Activated naive CD8-positive, alpha-beta T cell (primary cell): ENCODE results near the gene UBFD1.
A peak's percentile ranks its signal among the peaks of the same experiment; 100 is the strongest.
"Not testable (repeated sequence)": the region's sequence is repeated elsewhere in the genome, so short reads cannot be mapped to it uniquely, and the experiment has no call there.

ENCODE experiments used
- H3K27ac Mint-ChIP-seq: one replicate; pipeline ENCODE4 v1.8.0; 2021; ENCODE audit warnings: mixed read lengths
- H3K27me3 Mint-ChIP-seq: one replicate; pipeline ENCODE4 v1.8.0; 2021; ENCODE audit warnings: mixed read lengths
- H3K36me3 Mint-ChIP-seq: one replicate; pipeline ENCODE4 v1.8.0; 2021; ENCODE audit warnings: mixed read lengths
- H3K4me1 Mint-ChIP-seq: one replicate; pipeline ENCODE4 v1.8.0; 2021; ENCODE audit warnings: low read depth, mixed read lengths
- H3K4me3 Mint-ChIP-seq: one replicate; pipeline ENCODE4 v1.8.0; 2021; ENCODE audit warnings: mild to moderate bottlenecking, mixed read lengths
- H3K9me3 Mint-ChIP-seq: one replicate; pipeline ENCODE4 v1.8.0; 2021; ENCODE audit warnings: low read depth, mixed read lengths

UBFD1 gene

DNA sequence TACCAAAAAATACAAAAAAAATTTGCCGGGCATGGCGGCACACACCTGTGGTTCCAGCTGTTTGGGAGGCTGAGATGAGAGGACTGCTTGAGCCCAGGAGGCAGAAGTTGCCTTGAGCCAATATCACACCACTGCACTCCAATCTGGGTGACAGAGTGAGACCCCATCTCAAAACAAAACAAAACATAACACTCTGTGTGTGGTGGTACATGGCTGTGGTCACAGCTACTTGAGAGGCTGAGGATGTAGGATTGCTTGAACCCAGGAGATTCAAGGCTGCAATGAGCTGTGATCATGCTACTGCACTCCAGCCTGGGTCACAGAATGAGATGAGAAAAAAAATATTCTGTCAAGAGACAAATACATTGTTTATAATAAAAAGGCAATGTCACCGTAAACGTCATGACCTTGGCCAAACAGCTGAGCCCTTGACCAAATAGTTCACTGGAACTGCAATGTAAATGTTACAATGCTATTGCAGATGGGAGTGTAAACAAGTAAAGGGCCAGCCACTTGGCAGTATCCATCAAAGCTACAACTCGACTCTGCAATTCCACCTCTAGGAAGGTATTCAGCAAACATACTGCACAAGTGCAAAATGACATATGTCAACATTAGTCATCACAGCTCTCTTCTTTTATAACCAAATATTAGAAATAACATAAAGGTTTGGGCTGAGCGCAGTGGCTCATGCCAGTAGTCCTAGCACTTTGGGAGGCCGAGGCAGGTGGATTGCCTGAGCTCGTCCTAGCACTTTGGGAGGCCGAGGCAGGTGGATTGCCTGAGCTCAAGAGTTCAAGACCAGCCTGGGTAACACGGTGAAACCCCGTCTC, 17.3 kb upstream of the UBFD1 start:
- no peaks in the 10 kb centered on the region for H3K27me3 Mint-ChIP-seq
- H3K9me3 Mint-ChIP-seq: no peaks in the 10 kb centered on the region
- peaks cover 5% of the 10 kb centered on the region for H3K36me3 Mint-ChIP-seq
- no peak overlapping the region for H3K27ac Mint-ChIP-seq
- no peak overlapping the region for H3K4me3 Mint-ChIP-seq
- peaks cover 5% of the 10 kb centered on the region for H3K4me1 Mint-ChIP-seq

GRCh38 chr16:23540817-23541178, 16.7 kb upstream of the UBFD1 start:
- not testable (repeated sequence) for H3K4me3 Mint-ChIP-seq, H3K9me3 Mint-ChIP-seq, H3K4me1 Mint-ChIP-seq, H3K36me3 Mint-ChIP-seq, H3K27me3 Mint-ChIP-seq, H3K27ac Mint-ChIP-seq

- no peak overlapping the region for H3K27ac Mint-ChIP-seq
- no peak overlapping the region for H3K4me3 Mint-ChIP-seq
- no peaks in the 10 kb centered on the region for H3K27me3 Mint-ChIP-seq
Measured at GRCh38 chr16:23544436-23544835, 13.1 kb upstream of the UBFD1 start.

GRCh38 chr16:23549938-23550337, 7.6 kb upstream of the UBFD1 start:
- H3K27me3 Mint-ChIP-seq: no peaks in the 10 kb centered on the region
- no peak overlapping the region for H3K4me3 Mint-ChIP-seq
- peaks cover 5% of the 10 kb centered on the region for H3K4me1 Mint-ChIP-seq
- H3K36me3 Mint-ChIP-seq: peaks cover 5% of the 10 kb centered on the region
- no peak overlapping the region for H3K27ac Mint-ChIP-seq
- H3K9me3 Mint-ChIP-seq: no peaks in the 10 kb centered on the region

More at GRCh38 chr16:23544436-23544835, 13.1 kb upstream of the UBFD1 start:
- Mint-ChIP-seq H3K9me3 (no peaks in the 10 kb centered on the region), H3K4me1 (no peaks in the 10 kb centered on the region), H3K36me3 (peaks cover 7% of the 10 kb centered on the region)

DNA sequence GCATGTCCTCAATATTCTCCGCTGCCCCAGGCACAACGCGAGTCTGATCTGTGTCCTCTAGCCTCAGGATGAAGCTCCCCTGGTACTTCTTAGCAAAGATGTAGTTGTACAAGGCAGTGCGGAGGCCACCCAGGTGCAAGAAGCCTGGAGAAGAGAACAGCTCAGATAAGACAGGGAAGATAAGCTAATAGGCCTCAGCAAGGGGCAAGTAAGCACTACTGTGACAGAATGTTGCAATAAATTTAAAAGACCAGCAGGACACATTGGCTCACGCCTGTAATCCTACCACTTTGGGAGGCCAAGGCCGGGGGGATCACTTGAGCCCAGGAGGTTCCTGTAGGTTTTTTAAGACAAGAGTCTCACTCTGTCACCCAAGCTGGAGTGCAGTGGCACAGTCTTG, 5.4 kb upstream of the UBFD1 start:
- H3K4me1 Mint-ChIP-seq: peaks cover 19% of the 10 kb centered on the region
- H3K27me3 Mint-ChIP-seq: no peaks in the 10 kb centered on the region
- H3K27ac Mint-ChIP-seq: no peak overlapping the region
- peaks cover 5% of the 10 kb centered on the region for H3K36me3 Mint-ChIP-seq
- H3K4me3 Mint-ChIP-seq: no peak overlapping the region
- H3K9me3 Mint-ChIP-seq: no peaks in the 10 kb centered on the region

DNA sequence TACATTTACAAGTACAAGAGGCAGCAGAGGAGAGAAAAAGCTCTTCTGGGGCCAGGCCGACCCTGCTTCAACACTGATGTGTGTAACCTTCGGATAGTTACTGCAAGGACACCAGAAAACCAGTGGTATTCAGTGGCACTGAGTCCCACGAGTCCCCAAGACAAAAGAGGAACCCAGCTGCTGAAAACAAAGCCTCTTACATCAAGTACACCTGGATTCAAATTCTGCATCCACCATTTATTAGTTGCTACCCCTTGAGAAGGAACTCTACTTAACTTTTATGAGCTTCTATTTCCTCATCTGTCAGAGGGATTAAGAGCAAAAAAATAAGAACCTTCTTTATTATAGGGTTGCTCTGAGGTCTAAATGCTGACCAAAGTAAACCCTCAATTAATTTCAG, 3.0 kb upstream of the UBFD1 start:
- Mint-ChIP-seq H3K4me1 (peaks cover 31% of the 10 kb centered on the region), H3K27me3 (no peaks in the 10 kb centered on the region), H3K36me3 (peaks cover 3% of the 10 kb centered on the region), H3K27ac (peak overlapping the region; percentile 43), H3K4me3 (no peak overlapping the region), H3K9me3 (no peaks in the 10 kb centered on the region)

GRCh38 chr16:23557779-23558702, 514 bp downstream of the UBFD1 start:
- H3K4me3 Mint-ChIP-seq: peak overlapping the region; percentile 94
- peak overlapping the region; percentile 66 for H3K27ac Mint-ChIP-seq
- no peaks in the 10 kb centered on the region for H3K9me3 Mint-ChIP-seq
- H3K36me3 Mint-ChIP-seq: no peaks in the 10 kb centered on the region
- peaks cover 40% of the 10 kb centered on the region for H3K4me1 Mint-ChIP-seq
- H3K27me3 Mint-ChIP-seq: no peaks in the 10 kb centered on the region

DNA sequence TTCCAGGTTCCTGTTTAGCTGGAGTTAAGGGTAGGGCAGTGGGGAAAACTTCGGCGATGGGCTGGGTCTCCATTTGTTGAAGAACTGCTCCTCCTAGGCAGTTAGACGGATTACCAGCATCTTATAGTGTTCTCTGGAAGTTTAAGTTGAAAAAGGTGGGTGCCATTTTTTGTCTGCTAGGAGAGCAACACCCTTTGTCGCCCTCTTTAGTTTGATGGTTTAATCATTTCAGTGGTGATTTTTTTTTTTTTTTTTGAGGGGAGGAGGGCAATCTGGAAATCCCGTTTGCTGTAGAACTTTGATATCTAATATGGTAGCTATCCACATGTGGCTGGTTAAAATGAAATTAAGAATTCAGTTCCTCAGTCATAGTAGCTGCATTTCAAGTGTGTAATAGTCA, 4.1 kb downstream of the UBFD1 start:
- H3K27ac Mint-ChIP-seq: peak overlapping the region; percentile 11
- H3K4me1 Mint-ChIP-seq: peaks cover 28% of the 10 kb centered on the region
- H3K9me3 Mint-ChIP-seq: no peaks in the 10 kb centered on the region
- peaks cover under 1% of the 10 kb centered on the region for H3K36me3 Mint-ChIP-seq
- no peak overlapping the region for H3K4me3 Mint-ChIP-seq
- H3K27me3 Mint-ChIP-seq: no peaks in the 10 kb centered on the region

DNA sequence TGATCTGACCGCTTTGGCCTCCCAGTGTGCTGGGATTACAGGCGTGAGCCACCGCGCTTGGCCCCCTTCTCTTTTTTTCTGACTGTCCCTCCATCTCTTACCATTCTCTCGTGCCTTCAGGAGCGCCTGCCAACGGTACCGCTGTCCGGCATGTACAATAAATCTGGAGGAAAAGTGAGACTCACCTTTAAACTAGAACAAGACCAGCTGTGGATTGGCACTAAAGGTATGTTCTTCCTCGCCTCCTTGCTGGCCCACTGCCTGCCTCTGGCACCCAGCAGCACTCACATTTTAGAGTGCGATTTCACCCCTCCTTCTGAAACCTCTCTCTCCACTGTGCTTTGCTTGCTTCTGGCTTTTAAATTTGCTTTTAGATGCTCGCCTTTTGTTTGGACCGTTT, 5.0 kb downstream of the UBFD1 start:
- Mint-ChIP-seq H3K9me3 (no peaks in the 10 kb centered on the region), H3K4me1 (peaks cover 23% of the 10 kb centered on the region), H3K36me3 (peaks cover 2% of the 10 kb centered on the region), H3K27me3 (no peaks in the 10 kb centered on the region), H3K27ac (no peak overlapping the region), H3K4me3 (no peak overlapping the region)

DNA sequence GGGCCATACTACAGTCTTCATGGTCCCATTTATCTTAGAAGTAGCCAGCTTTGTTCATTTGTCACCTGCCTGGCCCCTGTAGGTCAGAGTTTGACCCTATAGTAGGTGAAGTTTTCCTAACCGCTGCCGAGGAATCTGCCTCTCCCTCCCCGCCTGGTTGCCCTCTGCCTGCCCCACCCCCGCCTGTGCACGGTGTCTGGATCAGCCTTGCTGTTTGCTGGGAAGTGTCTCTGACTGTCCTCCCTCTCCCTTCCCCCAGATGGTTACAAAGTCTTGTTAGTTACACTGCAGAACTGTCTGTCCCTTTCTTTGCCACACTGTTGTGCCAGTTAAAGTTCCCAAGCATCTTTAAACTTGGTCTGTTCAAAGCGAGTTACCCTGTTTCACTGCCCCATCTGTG, 5.7 kb downstream of the UBFD1 start:
- H3K4me3 Mint-ChIP-seq: no peak overlapping the region
- no peaks in the 10 kb centered on the region for H3K27me3 Mint-ChIP-seq
- peaks cover 23% of the 10 kb centered on the region for H3K4me1 Mint-ChIP-seq
- no peaks in the 10 kb centered on the region for H3K9me3 Mint-ChIP-seq
- H3K27ac Mint-ChIP-seq: no peak overlapping the region
- H3K36me3 Mint-ChIP-seq: peaks cover 2% of the 10 kb centered on the region

DNA sequence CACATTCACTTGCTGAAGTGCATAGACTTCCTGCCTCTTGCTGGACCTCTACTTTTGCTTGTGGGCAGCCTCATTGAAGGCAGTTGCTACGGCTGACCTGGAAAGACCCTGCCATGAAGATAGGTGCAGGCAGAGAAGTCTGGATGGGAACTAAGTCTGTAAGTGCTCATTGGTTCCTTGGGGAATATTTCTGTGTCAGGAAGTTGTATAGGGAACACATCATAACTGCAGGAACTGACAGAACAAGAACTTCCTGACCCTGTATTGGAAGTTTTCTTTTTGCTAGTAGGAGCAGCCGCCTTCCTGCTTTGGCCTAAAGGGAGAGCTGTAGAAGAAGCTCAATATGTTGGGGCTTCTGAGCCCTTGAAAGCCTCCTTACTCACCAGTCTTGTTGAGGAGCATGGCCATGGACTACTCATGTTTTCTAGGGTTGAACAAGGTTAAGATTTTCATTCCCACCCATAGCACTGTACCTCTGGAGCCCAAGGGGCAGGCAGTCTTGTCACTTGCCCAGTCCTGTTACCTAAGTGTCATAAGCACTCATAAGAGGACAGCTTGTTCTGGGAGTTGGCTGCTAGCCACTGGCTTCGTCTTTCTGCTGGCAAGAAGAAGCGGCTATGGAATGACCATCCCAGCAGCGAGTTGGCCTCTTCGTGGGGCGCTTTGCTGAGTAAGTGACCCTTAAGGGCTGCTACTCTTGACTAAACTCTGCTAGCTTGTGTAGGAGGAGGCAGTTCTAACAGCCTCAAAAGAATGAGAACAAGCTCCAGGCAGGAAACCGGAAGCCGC, 7.2 kb downstream of the UBFD1 start:
- H3K36me3 Mint-ChIP-seq: peaks cover 4% of the 10 kb centered on the region
- H3K9me3 Mint-ChIP-seq: no peaks in the 10 kb centered on the region
- H3K4me3 Mint-ChIP-seq: no peak overlapping the region
- H3K4me1 Mint-ChIP-seq: peaks cover 8% of the 10 kb centered on the region
- H3K27ac Mint-ChIP-seq: no peak overlapping the region
- no peaks in the 10 kb centered on the region for H3K27me3 Mint-ChIP-seq

- Mint-ChIP-seq H3K9me3 (no peaks in the 10 kb centered on the region), H3K36me3 (peaks cover 4% of the 10 kb centered on the region), H3K27ac (no peak overlapping the region), H3K27me3 (no peaks in the 10 kb centered on the region), H3K4me3 (no peak overlapping the region), H3K4me1 (peaks cover 2% of the 10 kb centered on the region)
Measured at GRCh38 chr16:23566724-23567123, 9.2 kb downstream of the UBFD1 start.

DNA sequence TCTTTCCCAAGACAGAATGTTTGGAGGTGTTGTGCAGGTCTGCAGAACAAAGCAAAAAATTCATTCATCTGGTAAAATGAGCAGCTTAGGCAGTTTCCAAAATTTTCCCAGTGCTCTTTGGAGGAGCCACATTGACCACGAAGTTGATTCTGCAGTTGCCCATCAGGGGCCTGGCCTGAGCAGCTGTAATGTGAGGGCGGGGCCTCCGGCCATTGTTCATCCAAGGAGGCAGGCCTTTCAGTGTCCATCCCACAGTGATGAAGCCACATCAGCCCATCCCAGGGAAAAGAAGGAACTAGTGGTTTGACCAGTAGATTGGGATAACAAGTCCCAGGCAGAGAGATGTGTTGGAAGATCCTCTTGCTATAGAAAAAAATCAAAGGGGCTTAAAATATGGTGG, 10.1 kb downstream of the UBFD1 start:
- no peak overlapping the region for H3K27ac Mint-ChIP-seq
- no peaks in the 10 kb centered on the region for H3K9me3 Mint-ChIP-seq
- peaks cover 2% of the 10 kb centered on the region for H3K4me1 Mint-ChIP-seq
- peaks cover 7% of the 10 kb centered on the region for H3K36me3 Mint-ChIP-seq
- H3K27me3 Mint-ChIP-seq: no peaks in the 10 kb centered on the region
- no peak overlapping the region for H3K4me3 Mint-ChIP-seq

DNA sequence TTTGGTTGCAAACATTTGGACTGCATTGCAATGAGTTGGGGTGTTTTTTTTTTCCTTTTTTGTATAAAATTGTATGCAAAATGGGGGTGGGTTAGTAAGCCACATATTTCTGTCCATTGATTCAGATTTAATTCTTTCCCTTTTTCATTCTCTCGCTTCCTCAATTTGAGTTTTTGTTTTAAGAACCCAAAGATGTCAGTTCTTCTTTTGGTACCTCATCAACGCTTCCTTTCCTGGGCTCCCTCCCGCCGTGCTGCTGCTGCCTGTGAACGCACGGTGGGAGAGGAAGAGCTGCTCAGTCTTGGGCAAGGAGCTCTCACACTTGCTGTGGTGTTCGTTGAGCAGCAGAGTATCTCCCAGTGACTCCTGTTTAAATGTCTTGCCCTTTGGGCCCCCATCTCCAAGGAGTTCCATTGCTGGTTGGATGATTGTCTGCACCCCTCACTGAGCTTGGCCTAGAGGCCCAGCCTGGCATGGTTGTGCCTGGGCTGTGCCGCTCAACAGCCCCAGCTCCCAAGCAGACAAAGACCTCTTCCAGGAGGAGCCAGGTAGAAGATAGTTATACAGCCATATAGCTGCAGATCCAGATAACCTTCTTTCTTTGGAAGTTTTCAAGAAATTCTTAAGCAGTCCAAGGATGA, 13.6 kb downstream of the UBFD1 start:
- H3K27ac Mint-ChIP-seq: no peak overlapping the region
- no peaks in the 10 kb centered on the region for H3K4me1 Mint-ChIP-seq
- no peak overlapping the region for H3K4me3 Mint-ChIP-seq
- H3K9me3 Mint-ChIP-seq: no peaks in the 10 kb centered on the region
- peaks cover 7% of the 10 kb centered on the region for H3K36me3 Mint-ChIP-seq
- H3K27me3 Mint-ChIP-seq: no peaks in the 10 kb centered on the region
